Gastroesophageal sphincter (tissue), 3 donors: ENCODE data around the gene RTCA.

ENCODE experiments used
- CTCF ChIP-seq, 4 experiments: fragments of 200-600 bp in 2 of 4; fragments of 450-650 bp in 2 of 4; sonication (generic) in 1 of 4; IDR thresholded peaks; one replicate each; pipeline ENCODE4 v1.5.1; 2017 to 2019; ENCODE audit warnings: antibody characterized with exemption in 4 of 4, mild to moderate bottlenecking in 2 of 4, moderate library complexity in 2 of 4
- EP300 ChIP-seq: sonication (generic); formaldehyde crosslinking; IDR thresholded peaks from one replicate; pipeline ENCODE4 v1.6.1; 2017; ENCODE audit warnings: antibody characterized with exemption, mild to moderate bottlenecking
- POLR2A ChIP-seq, 2 donors: fragments of 450-650 bp; IDR thresholded peaks; one replicate each; pipeline ENCODE4 v1.6.1; 2017; ENCODE audit warnings: antibody characterized with exemption in 2 of 2, mild to moderate bottlenecking in 2 of 2, moderate library complexity in 1 of 2
- POLR2AphosphoS5 ChIP-seq: sonication (generic); formaldehyde crosslinking; IDR thresholded peaks from one replicate; pipeline ENCODE4 v1.6.1; 2017; ENCODE audit warnings: antibody characterized with exemption

GRCh38 chr1:100219883-100220282, 46.1 kb upstream of the RTCA start:
- TF ChIP-seq CTCF (IDR thresholded peaks at IDR 0.05) (no peak), POLR2AphosphoS5 (no peak), EP300 (no peak), POLR2A (IDR thresholded peaks at IDR 0.05) (no peak)
